SK-N-SH (cell line): Measurements from ENCODE around the gene RPL35A. TPM values are rescaled to one million over a fixed set of nuclear protein-coding genes. Genes with fewer than 3 reads are reported as not detected.
"Not testable (repeated sequence)": the region's sequence is repeated elsewhere in the genome, so short reads cannot be mapped to it uniquely, and the experiment has no call there.

Source experiments
- CTCF ChIA-PET: fragments of 300-600, 350-600 bp; formaldehyde crosslinking; extraction: SDS; loops from one replicate; lab custom pipeline; 2021; lab: Yijun Ruan, JAX
- POLR2A ChIA-PET: fragments of 350-600 bp; sonication (Branson Sonifier 250); formaldehyde crosslinking; extraction: SDS; loops from one replicate; lab custom pipeline; 2020; ENCODE audit warnings: antibody characterized with exemption, inconsistent platforms; lab: Yijun Ruan, JAX
- DNase-seq: peaks from one replicate; pipeline ENCODE4 v3.0.0; 2012
- H2AFZ ChIP-seq: fragments of 200-600 bp; sonication (generic); 2 replicates; pipeline ENCODE4 v1.8.1; 2016; ENCODE audit warnings: antibody characterized with exemption, mild to moderate bottlenecking, low read depth
- H3F3A ChIP-seq: fragments of 200-600 bp; sonication (generic); replicated peaks from 2 replicates; pipeline ENCODE3; 2016; ENCODE audit warnings: antibody characterized with exemption, mild to moderate bottlenecking; ENCODE audit not compliant: insufficient read depth
- H3K27ac ChIP-seq, 2 experiments: fragments of 200-500 bp in 1 of 2; fragments of 200-600 bp in 1 of 2; sonication (Bioruptor generic) in 1 of 2; sonication (generic), shearing (Covaris generic) in 1 of 2; 2 replicates each; pipeline versions ENCODE4 v1.5.1 to v1.6.1; 2014 to 2016; ENCODE audit warnings: low read depth in 2 of 2, inconsistent platforms in 1 of 2, low read length in 1 of 2, mild to moderate bottlenecking in 1 of 2, mixed read lengths in 1 of 2
- H3K27me3 ChIP-seq: fragments of 200-600 bp; sonication (generic), shearing (Covaris generic); 2 replicates; pipeline ENCODE4 v1.6.1; 2016; ENCODE audit warnings: mixed run types; ENCODE audit not compliant: insufficient read depth
- H3K36me3 ChIP-seq, 2 experiments: fragments of 200-500 bp in 1 of 2; fragments of 200-600 bp in 1 of 2; sonication (Bioruptor generic) in 1 of 2; sonication (generic) in 1 of 2; replicated peaks in 1 of 2; 2 replicates each; pipeline versions ENCODE3 to v1.5.1; 2014 to 2016; ENCODE audit warnings: low read length in 1 of 2, mild to moderate bottlenecking in 1 of 2; ENCODE audit not compliant: insufficient read depth in 2 of 2, control insufficient read depth in 1 of 2
- H3K4me1 ChIP-seq, 2 experiments: fragments of 200-500 bp in 1 of 2; fragments of 200-600 bp in 1 of 2; sonication (Bioruptor generic) in 1 of 2; sonication (generic), shearing (Covaris generic) in 1 of 2; 2 replicates each; pipeline versions ENCODE4 v1.5.1 to v1.6.1; 2014 to 2016; ENCODE audit warnings: low read depth in 1 of 2, low read length in 1 of 2, mixed run types in 1 of 2; ENCODE audit not compliant: insufficient read depth in 2 of 2, control insufficient read depth in 1 of 2
- H3K4me2 ChIP-seq: fragments of 200-600 bp; sonication (generic), shearing (Covaris generic); 2 replicates; pipeline ENCODE4 v1.6.1; 2017; ENCODE audit warnings: mixed run types
- H3K4me3 ChIP-seq, 2 experiments: fragments of 200-500 bp in 1 of 2; fragments of 200-600 bp in 1 of 2; sonication (Bioruptor generic) in 1 of 2; sonication (generic), shearing (Covaris generic) in 1 of 2; 2 replicates each; pipeline versions ENCODE4 v1.5.1 to v1.8.1; 2014 to 2016; ENCODE audit warnings: low read depth in 2 of 2, inconsistent platforms in 1 of 2, low read length in 1 of 2, mild to moderate bottlenecking in 1 of 2, mixed read lengths in 1 of 2, moderate library complexity in 1 of 2
- H3K79me2 ChIP-seq: fragments of 200-600 bp; sonication (generic); 2 replicates; pipeline ENCODE4 v1.8.1; 2017; ENCODE audit warnings: mild to moderate bottlenecking; ENCODE audit not compliant: insufficient read depth
- H3K9ac ChIP-seq: fragments of 200-600 bp; sonication (generic); 2 replicates; pipeline ENCODE4 v1.6.1; 2017; ENCODE audit warnings: mixed run types
- H3K9me2 ChIP-seq: fragments of 200-600 bp; sonication (generic); 2 replicates; pipeline ENCODE4 v1.6.1; 2017; ENCODE audit warnings: mixed run types
- H3K9me3 ChIP-seq: fragments of 200-600 bp; sonication (generic); 2 replicates; pipeline ENCODE4 v1.6.1; 2017; ENCODE audit warnings: mixed run types, mild to moderate bottlenecking, moderate library complexity
- H4K20me1 ChIP-seq: fragments of 200-600 bp; sonication (generic); 2 replicates; pipeline ENCODE4 v1.6.1; 2017; ENCODE audit warnings: mild to moderate bottlenecking, mixed run types; ENCODE audit not compliant: insufficient read depth
- EP300 ChIP-seq, 2 experiments: IDR thresholded peaks; 2 replicates each; pipeline versions ENCODE4 v1.4.0 to v1.6.1; 2012; ENCODE audit warnings: borderline replicate concordance in 1 of 2, low read depth in 1 of 2, low read length in 1 of 2
- FOXM1 ChIP-seq: IDR thresholded peaks from 2 replicates; pipeline ENCODE4 v1.4.0; 2012; ENCODE audit warnings: low read depth, mild to moderate bottlenecking
- GATA2 ChIP-seq: sonication (generic); formaldehyde crosslinking; IDR thresholded peaks from 2 replicates; pipeline ENCODE4 v1.5.0; 2020; ENCODE audit warnings: mild to moderate bottlenecking, missing genetic modification reagents
- JUND ChIP-seq: IDR thresholded peaks from 2 replicates; pipeline ENCODE4 v1.4.0; 2012
- NRF1 ChIP-seq: IDR thresholded peaks from 2 replicates; pipeline ENCODE4 v1.6.1; 2012; ENCODE audit warnings: low read depth, mild to moderate bottlenecking, low read length
- POLR2AphosphoS5 ChIP-seq: IDR thresholded peaks from 2 replicates; pipeline ENCODE4 v1.6.1; 2012; ENCODE audit warnings: low read depth, low read length
- RFX5 ChIP-seq: IDR thresholded peaks from 2 replicates; pipeline ENCODE4 v1.6.1; 2012; ENCODE audit warnings: mild to moderate bottlenecking, improper control_type of control experiment, low read length
- TCF12 ChIP-seq: IDR thresholded peaks from 2 replicates; pipeline ENCODE4 v1.4.0; 2012
- WGBS: methylation state at CpG from one replicate; pipeline ENCODE4 v1.1.6; 2017; ENCODE audit warnings: low lambda C conversion rate; 5-methylcytosine and 5-hydroxymethylcytosine counted together
- polyA plus RNA-seq, 3 experiments: library from polyadenylated mRNA; depleted of rRNA; stranded (reverse); fragments of >200 nt; gene quantifications; 2 replicates each; pipeline ENCODE4 v1.2.3, GENCODE V29; 2012
- TF ChIP-seq, protein P1 (sequence below): IDR thresholded peaks from 2 replicates; pipeline ENCODE4 v1.4.0; 2012; ENCODE audit warnings: low read depth, borderline replicate concordance
- TF ChIP-seq, protein P2 (sequence below): IDR thresholded peaks from 2 replicates; pipeline ENCODE4; 2012
- TF ChIP-seq, protein P3 (sequence below): IDR thresholded peaks from 2 replicates; pipeline ENCODE4 v1.4.0; 2012; ENCODE audit warnings: low read depth

Gene RPL35A
- polyA plus RNA-seq, 1 of the 3 experiments (the other 2 are of a cell fraction): 875 TPM

DNA sequence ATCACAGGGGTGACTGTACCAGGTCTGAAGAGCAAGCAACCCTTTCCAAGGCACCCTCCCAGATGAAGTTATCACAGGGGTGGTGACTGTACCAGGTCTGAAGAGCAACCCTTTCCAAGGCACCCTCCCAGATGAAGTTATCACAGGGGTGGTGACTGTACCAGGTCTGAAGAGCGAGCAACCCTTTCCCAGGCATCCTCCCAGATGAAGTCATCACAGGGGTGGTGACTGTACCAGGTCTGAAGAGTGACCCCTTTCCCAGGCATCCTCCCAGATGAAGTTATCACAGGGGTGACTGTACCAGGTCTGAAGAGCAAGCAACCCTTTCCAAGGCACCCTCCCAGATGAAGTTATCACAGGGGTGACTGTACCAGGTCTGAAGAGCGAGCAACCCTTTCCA lies 41.4 kb upstream of the RPL35A start:
- H3K36me3 ChIP-seq, H2AFZ ChIP-seq, H3K4me1 ChIP-seq, H3K27me3 ChIP-seq, DNase-seq, H4K20me1 ChIP-seq, H3K4me2 ChIP-seq, H3K9me2 ChIP-seq, H3K9me3 ChIP-seq, H3K27ac ChIP-seq, H3K79me2 ChIP-seq, H3K4me3 ChIP-seq, H3K9ac ChIP-seq, POLR2A ChIA-PET: not testable (repeated sequence)
- WGBS: no CpG with 5 or more reads among the region's 2 CpGs
- CTCF ChIA-PET: interaction anchor here (1.3 kb wide), 1 partner anchor 34 kb away, joined by 5 read pairs; no protein-coding TSS in a partner anchor
- peaks cover 14% of the 10 kb centered on the region for H3F3A ChIP-seq

DNA sequence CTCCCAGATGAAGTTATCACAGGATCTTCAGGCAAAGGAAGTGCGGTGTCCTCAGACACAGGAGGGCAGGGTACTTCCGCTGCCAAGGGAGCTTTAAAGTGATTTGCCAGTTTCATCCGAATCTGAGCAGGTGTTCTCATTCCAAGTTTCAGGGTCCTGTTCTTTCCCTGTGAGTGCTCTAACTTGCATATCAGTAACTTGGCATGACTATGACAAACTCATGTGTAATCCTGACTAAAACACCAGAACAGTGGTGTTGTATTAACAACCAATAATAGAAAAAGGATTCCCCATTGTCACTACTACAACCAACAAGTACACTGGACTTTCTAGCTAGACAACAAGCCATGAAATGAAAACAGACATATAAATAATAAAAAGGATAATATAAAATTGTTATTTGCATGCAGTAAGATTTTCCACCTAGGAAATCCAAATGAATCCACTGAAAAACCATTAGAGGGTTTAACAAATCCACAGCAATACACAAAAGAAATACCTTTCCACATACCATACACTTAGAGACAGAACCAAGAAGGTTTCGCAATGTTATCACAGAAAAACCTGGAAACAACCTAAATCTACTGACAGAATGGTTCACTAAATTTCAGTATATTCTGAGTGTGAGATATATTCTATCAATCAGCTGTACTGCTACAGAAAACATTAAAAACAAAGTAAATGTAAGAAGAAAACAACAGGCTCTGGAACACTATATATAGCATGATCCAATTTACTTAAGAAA lies 40.9 kb upstream of the RPL35A start:
- 94% methylated on average over 4 of the region's 4 CpGs for WGBS

More for the DNA sequence above, 40.9 kb upstream of the RPL35A start:
- no peak overlapping the region for H3K9ac ChIP-seq
- peaks cover 0 to 10% of the 10 kb centered on the region in 2 experiments; a peak in 1 of 4 replicates for H3K4me1 ChIP-seq
- H3K9me2 ChIP-seq: no peaks in the 10 kb centered on the region
- H3F3A ChIP-seq: peaks cover 14% of the 10 kb centered on the region
- H4K20me1 ChIP-seq: no peaks in the 10 kb centered on the region
- POLR2A ChIA-PET: no interaction called here
- no peak overlapping the region for H3K4me2 ChIP-seq
- H3K27ac ChIP-seq: no peak overlapping the region; a peak in 1 of 4 replicates
- CTCF ChIA-PET: interaction anchor here (1.3 to 2.1 kb wide), 3 partner anchors 14 to 171 kb away, joined by 3 to 5 read pairs (median 5); no protein-coding TSS in a partner anchor
- H3K4me3 ChIP-seq: no peak overlapping the region
- TF ChIP-seq, protein P1, sequence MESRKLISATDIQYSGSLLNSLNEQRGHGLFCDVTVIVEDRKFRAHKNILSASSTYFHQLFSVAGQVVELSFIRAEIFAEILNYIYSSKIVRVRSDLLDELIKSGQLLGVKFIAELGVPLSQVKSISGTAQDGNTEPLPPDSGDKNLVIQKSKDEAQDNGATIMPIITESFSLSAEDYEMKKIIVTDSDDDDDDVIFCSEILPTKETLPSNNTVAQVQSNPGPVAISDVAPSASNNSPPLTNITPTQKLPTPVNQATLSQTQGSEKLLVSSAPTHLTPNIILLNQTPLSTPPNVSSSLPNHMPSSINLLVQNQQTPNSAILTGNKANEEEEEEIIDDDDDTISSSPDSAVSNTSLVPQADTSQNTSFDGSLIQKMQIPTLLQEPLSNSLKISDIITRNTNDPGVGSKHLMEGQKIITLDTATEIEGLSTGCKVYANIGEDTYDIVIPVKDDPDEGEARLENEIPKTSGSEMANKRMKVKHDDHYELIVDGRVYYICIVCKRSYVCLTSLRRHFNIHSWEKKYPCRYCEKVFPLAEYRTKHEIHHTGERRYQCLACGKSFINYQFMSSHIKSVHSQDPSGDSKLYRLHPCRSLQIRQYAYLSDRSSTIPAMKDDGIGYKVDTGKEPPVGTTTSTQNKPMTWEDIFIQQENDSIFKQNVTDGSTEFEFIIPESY: no peak
- TF ChIP-seq EP300 (IDR thresholded peaks at IDR 0.05; ENCODE audit: borderline replicate concordance in 1 of 2, low read depth in 1 of 2, low read length in 1 of 2) (no peak), POLR2AphosphoS5 (no peak), RFX5 (no peak), GATA2 (CRISPR knock-in tag) (no peak), FOXM1 (no peak), JUND (no peak), NRF1 (no peak), TCF12 (no peak)
- TF ChIP-seq, protein P2, sequence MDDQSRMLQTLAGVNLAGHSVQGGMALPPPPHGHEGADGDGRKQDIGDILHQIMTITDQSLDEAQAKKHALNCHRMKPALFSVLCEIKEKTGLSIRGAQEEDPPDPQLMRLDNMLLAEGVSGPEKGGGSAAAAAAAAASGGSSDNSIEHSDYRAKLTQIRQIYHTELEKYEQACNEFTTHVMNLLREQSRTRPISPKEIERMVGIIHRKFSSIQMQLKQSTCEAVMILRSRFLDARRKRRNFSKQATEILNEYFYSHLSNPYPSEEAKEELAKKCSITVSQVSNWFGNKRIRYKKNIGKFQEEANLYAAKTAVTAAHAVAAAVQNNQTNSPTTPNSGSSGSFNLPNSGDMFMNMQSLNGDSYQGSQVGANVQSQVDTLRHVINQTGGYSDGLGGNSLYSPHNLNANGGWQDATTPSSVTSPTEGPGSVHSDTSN: no peak
- TF ChIP-seq, protein P3, sequence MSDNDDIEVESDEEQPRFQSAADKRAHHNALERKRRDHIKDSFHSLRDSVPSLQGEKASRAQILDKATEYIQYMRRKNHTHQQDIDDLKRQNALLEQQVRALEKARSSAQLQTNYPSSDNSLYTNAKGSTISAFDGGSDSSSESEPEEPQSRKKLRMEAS: no peak
- H3K36me3 ChIP-seq: no peaks in the 10 kb centered on the region
- no peaks in the 10 kb centered on the region for H3K79me2 ChIP-seq
- no peak for DNase-seq
- H2AFZ ChIP-seq: no peak overlapping the region
- H3K9me3 ChIP-seq: no peaks in the 10 kb centered on the region
- no peaks in the 10 kb centered on the region for H3K27me3 ChIP-seq
